Measurements from ENCODE around the gene DGKB. TPM values are rescaled to one million over a fixed set of nuclear protein-coding genes. Genes with fewer than 3 reads are reported as not detected.

DGKB gene
- total RNA-seq = 0.30 TPM
- long read RNA-seq = 0 reads

DNA sequence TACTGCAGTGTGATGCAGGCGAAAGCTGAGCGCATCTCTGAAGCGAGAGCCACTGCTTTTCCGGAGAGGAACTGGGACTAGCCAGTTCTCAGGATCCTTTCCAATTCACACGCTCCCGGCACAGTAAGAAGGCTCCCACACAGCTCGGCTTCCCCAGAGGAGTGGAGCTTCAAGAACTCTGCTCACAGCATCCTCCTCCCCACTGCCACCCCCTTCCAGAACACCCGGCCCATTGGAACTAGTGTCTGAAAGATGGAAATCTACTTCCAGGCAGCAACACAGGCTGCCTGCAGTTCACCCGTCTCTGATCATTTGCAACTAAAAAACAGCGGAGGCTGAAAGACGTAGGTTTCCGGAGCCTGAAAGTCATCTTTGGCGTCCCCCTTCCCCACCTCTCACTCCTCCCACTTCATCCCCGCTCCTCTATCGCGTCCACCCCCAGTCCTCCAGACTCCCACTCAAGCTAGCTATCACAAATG, at the start of gene DGKB:
DGKB (minus strand) TSS at position 163 of the 479 bp plus-strand sequence.
- Histone ChIP-seq H3K9me3 (replicated peaks) (no peaks in the 10 kb centered on the region), H3K36me3 (no peaks in the 10 kb centered on the region), H3K4me3 (peak within 1 kb of the TSS; percentile 63), H3K27ac (replicated peaks) (peak within 1 kb of the TSS; percentile 33), H3K27me3 (ENCODE audit: low read depth) (peaks cover 4% of the 10 kb centered on the region), H3K4me1 (peaks cover 16% of the 10 kb centered on the region)
- intact Hi-C loops (cut with micrococcal nuclease) = no loop called here
- TF ChIP-seq, protein P1, sequence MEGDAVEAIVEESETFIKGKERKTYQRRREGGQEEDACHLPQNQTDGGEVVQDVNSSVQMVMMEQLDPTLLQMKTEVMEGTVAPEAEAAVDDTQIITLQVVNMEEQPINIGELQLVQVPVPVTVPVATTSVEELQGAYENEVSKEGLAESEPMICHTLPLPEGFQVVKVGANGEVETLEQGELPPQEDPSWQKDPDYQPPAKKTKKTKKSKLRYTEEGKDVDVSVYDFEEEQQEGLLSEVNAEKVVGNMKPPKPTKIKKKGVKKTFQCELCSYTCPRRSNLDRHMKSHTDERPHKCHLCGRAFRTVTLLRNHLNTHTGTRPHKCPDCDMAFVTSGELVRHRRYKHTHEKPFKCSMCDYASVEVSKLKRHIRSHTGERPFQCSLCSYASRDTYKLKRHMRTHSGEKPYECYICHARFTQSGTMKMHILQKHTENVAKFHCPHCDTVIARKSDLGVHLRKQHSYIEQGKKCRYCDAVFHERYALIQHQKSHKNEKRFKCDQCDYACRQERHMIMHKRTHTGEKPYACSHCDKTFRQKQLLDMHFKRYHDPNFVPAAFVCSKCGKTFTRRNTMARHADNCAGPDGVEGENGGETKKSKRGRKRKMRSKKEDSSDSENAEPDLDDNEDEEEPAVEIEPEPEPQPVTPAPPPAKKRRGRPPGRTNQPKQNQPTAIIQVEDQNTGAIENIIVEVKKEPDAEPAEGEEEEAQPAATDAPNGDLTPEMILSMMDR (IDR thresholded peaks at IDR 0.05; ENCODE audit: borderline replicate concordance) = no peak
- peak; percentile 20 for DNase-seq

GRCh38 chr7:14950013-14950412, 47.5 kb upstream of the DGKB start:
- Histone ChIP-seq H3K27me3 (ENCODE audit: low read depth) (no peaks in the 10 kb centered on the region), H3K27ac (replicated peaks) (no peak overlapping the region), H3K36me3 (no peaks in the 10 kb centered on the region), H3K4me1 (no peaks in the 10 kb centered on the region), H3K4me3 (no peak overlapping the region), H3K9me3 (replicated peaks) (no peaks in the 10 kb centered on the region)
- TF ChIP-seq, protein P1 (IDR thresholded peaks at IDR 0.05; ENCODE audit: borderline replicate concordance) = no peak
- DNase-seq = no peak
- intact Hi-C loops (cut with micrococcal nuclease) = no loop called here

DNA sequence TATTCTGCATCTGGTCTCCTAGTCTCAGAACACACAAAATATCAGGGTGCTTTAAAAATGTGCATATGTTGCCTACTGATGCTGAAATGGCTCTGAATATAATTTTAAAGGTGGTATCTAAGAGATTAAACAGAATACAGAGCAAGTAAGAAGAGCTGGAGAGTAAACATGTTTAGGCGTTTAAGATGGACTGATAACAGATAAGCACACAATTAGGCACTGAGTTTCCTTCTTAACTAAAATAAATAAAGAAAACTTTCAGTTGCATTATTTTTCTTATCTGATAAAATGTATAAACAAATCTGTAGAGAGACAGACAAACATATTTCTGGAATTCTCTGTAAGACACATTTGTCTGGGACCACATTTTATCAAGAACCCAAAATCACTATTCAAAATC, 35.6 kb upstream of the DGKB start:
- intact Hi-C loops (cut with micrococcal nuclease) = no loop called here
- H3K4me3 ChIP-seq = no peak overlapping the region
- no peaks in the 10 kb centered on the region for H3K36me3 ChIP-seq
- H3K9me3 ChIP-seq (replicated peaks) = no peaks in the 10 kb centered on the region
- no peaks in the 10 kb centered on the region for H3K27me3 ChIP-seq (ENCODE audit: low read depth)
- no peaks in the 10 kb centered on the region for H3K4me1 ChIP-seq
- no peak overlapping the region for H3K27ac ChIP-seq (replicated peaks)
- no peak for DNase-seq
- TF ChIP-seq, protein P1 (IDR thresholded peaks at IDR 0.05; ENCODE audit: borderline replicate concordance) = no peak

DNA sequence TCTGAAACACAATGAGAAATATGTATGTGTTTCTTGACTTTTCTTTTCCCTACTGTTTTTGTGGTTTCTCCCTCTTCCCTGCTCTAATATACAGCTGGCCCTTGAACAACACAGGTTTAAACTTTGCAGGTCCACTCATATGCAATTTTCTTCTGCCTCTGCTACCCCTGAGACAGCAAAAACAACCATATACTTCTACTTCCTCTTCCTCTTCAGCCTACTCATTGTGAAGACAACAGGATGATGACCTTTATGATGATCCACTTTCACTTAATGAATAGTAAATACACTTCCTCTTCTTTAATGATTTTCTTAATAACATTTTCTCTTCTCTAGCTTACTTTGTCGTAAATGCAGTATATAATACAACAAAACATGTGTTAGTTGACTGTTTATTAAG, 35.0 kb upstream of the DGKB start:
- no peak for DNase-seq
- no peaks in the 10 kb centered on the region for H3K36me3 ChIP-seq
- H3K9me3 ChIP-seq (replicated peaks) = no peaks in the 10 kb centered on the region
- intact Hi-C loops (cut with micrococcal nuclease) = no loop called here
- H3K4me1 ChIP-seq = no peaks in the 10 kb centered on the region
- H3K27me3 ChIP-seq (ENCODE audit: low read depth) = no peaks in the 10 kb centered on the region
- H3K4me3 ChIP-seq = no peak overlapping the region
- H3K27ac ChIP-seq (replicated peaks) = no peak overlapping the region
- TF ChIP-seq, protein P1 (IDR thresholded peaks at IDR 0.05; ENCODE audit: borderline replicate concordance) = no peak

DNA sequence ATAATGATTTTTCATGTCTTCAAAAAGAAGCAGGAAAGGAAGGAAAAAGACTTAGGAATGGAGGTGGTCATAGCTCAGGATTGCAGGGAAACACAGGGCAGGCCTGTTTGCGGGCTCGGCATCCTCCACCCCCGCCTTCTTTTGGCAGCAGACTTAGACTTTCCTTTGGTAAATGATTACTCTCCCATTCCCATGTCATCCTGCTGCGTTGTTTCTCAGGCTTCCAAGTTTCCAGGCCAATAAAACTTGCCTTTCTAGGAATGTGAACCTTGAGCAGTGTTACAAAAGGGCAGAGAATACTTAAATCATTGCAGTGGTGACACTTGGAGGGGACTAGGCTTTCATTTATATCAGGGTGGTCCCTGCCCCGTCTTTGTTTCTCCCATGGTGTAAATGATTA, 34.0 kb upstream of the DGKB start:
- no peaks in the 10 kb centered on the region for H3K9me3 ChIP-seq (replicated peaks)
- TF ChIP-seq, protein P1 (IDR thresholded peaks at IDR 0.05; ENCODE audit: borderline replicate concordance) = no peak
- H3K27ac ChIP-seq (replicated peaks) = no peak overlapping the region
- no peaks in the 10 kb centered on the region for H3K36me3 ChIP-seq
- H3K4me3 ChIP-seq = no peak overlapping the region
- intact Hi-C loops (cut with micrococcal nuclease) = no loop called here
- no peak for DNase-seq
- H3K4me1 ChIP-seq = no peaks in the 10 kb centered on the region
- H3K27me3 ChIP-seq (ENCODE audit: low read depth) = no peaks in the 10 kb centered on the region

Measured in left ventricle myocardium inferior (tissue), 1 donor.